Upper lobe of left lung (tissue), 4 donors: ENCODE measurements around the gene CCDC102B.

Source experiments
- CTCF ChIP-seq, 6 experiments: fragments of 450-650 bp in 4 of 6; fragments of 200-600 bp in 2 of 6; sonication (generic) in 2 of 6; IDR thresholded peaks; one replicate each; pipeline ENCODE4 v1.5.1; 2016 to 2019; ENCODE audit warnings: antibody characterized with exemption in 6 of 6
- EP300 ChIP-seq, 4 donors: sonication (generic); formaldehyde crosslinking; IDR thresholded peaks; one replicate each; pipeline ENCODE4 v1.5.1; 2017; ENCODE audit warnings: antibody characterized with exemption in 4 of 4, control low read depth in 2 of 4
- POLR2A ChIP-seq, 4 donors: fragments of 450-650 bp; IDR thresholded peaks; one replicate each; pipeline ENCODE4 v1.5.1; 2016 to 2017; ENCODE audit warnings: antibody characterized with exemption in 4 of 4, mild to moderate bottlenecking in 2 of 4

GRCh38 chr18:68772268-68772667 is 25.6 kb upstream of the CCDC102B start:
- TF ChIP-seq CTCF (IDR thresholded peaks at IDR 0.05) (no peak), EP300 (IDR thresholded peaks at IDR 0.05) (no peak), POLR2A (IDR thresholded peaks at IDR 0.05) (no peak)
